Activated CD4-positive, CD25-positive, alpha-beta regulatory T cell treated with anti-CD3 and anti-CD28 coated beads, Interleukin-2, amount 50 U/mL, for 16 hours (primary cell): ENCODE results near the gene ULK3.

Experiments
- DNase-seq: peaks from one replicate; pipeline ENCODE4 v3.0.0-alpha.2; 2020; ENCODE audit warnings: low read depth, low spot score

Gene ULK3

DNA sequence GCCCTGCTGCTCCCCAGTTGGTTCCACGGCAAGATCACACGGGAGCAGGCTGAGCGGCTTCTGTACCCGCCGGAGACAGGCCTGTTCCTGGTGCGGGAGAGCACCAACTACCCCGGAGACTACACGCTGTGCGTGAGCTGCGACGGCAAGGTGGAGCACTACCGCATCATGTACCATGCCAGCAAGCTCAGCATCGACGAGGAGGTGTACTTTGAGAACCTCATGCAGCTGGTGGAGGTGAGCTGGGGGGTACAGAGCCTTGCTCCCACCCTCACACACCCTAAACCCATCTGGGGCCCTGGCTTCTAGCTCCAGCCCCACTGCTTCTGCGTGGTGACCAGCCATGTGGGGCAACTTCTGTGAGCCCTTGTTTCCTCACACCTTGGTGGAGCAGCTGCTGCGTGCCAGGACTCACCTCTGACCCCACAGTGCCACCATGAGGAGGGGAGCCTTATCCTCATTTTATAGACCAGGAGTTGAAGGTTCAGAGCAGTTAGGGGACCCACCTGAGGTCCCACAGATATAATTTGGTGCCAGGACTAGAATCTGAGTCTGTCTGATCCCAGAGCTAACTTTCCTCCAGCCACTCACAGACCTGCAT lies 43.6 kb downstream of the ULK3 start:
- DNase-seq = no peak

DNA sequence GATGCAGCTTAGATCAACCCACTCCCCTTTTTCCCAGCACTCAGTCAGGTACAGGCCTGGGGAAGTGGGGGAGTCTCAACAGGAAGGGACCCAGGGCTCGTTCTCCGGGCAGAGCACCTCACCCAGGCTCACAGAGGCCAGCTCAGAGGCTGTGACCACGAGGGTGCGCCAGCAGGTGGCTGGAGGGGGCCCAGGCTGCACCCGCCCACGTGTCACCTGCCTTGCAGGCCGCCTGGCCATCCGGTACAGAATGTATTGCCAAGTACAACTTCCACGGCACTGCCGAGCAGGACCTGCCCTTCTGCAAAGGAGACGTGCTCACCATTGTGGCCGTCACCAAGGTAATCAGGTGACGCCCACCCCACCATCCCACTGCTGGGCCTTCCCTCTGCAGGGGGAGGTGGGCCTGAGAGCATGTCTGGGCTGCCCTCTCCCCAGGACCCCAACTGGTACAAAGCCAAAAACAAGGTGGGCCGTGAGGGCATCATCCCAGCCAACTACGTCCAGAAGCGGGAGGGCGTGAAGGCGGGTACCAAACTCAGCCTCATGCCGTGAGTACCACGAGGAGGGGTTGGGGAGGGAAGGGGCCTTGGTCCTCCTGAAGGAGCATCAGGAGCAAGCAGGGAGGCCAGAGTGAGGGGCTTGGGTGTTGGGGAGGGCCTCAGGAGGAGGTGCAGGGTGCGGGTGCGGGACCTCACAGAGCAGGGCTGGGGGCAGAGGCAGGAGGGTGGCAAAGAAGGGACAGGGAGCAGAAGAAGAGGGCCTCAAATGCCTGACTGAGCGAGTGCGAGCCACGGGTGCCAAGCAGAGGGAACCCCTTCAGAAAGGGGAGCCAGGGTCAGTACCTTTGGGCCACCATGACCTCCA lies 44.3 kb downstream of the ULK3 start:
- no peak for DNase-seq

DNA sequence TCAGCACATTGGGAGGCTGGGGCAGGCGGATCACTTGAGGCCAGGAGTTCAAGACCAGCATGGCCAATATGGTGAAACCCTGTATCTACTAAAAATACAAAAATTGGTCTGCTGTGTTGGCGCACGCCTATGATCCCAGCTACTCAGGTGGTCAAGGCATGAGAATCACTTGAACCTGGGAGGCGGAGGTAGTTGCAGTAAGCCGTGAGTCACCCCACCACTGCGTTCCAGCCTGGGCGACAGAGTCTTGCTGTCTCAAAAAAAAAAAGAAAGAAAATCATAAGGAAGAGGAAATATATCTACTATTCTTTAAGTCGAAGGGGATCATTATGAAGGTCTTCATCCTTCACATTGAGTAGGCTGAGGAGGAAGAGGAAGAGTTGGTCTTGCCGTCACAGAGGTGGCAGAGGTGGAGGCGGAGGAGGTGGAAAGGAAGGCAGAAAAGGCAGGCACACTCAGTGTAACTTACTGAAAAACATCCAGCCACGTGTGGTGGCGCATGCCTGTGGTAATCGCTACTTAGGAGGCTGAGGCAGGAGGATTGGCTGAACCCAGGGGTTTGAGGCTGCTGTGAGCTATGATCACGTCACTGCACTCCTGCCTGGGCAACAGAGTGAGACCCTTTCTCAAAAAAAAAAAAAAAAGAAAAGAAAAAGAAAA lies 46.9 kb downstream of the ULK3 start:
- DNase-seq = no peak

DNA sequence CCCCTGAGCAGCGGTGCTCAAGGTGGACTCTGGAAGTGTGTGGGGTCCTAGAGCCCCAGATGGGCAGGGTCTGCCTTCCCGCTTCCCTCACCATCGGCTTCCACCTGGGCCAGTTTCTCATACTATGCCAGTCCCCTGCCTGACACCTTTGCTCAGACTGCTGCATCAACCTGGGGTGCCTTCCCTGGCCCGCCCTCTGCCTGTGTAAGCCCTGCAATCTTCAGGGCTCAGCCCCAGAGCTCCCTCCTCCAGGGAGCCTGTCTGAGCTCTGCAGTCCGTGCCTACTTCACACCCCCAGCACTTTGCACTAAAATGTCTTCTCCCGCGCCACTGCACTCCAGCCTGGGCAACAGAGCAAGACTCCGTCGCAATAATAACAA lies 48.0 kb downstream of the ULK3 start:
- DNase-seq = no peak

DNA sequence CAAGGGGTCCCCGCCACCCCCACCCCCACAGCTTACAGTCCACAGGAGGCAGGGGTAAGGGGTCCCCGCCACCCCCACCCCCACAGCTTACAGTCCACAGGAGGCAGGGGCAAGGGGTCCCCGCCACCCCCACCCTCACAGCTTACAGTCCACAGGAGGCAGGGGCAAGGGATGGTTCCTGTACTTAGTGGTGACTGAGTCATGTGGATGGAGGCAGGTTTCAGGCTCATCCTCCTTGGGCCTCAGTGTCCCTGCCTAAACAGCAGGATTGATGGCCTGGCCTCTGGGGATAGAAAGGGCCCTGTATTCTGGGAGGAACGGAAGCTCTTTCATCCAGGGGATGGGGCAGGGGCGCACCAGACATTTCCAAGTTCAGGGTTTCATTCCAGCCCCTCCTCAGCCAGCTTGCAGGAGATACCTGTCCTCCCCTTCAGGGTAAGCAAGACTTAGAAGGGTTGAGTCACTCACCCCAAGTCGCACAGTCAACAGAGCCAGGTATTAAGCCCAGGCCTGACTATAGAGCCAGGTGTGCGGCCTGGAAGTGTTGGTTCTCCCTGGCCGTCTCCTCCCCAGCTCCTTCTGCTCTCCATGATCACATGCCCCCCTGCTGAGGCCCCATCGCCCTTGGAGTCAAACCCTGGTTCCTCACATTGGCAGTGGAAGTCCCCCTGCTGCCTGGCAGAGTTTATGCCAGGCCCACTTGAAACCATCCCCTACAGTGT lies 48.5 kb downstream of the ULK3 start:
- no peak for DNase-seq

DNA sequence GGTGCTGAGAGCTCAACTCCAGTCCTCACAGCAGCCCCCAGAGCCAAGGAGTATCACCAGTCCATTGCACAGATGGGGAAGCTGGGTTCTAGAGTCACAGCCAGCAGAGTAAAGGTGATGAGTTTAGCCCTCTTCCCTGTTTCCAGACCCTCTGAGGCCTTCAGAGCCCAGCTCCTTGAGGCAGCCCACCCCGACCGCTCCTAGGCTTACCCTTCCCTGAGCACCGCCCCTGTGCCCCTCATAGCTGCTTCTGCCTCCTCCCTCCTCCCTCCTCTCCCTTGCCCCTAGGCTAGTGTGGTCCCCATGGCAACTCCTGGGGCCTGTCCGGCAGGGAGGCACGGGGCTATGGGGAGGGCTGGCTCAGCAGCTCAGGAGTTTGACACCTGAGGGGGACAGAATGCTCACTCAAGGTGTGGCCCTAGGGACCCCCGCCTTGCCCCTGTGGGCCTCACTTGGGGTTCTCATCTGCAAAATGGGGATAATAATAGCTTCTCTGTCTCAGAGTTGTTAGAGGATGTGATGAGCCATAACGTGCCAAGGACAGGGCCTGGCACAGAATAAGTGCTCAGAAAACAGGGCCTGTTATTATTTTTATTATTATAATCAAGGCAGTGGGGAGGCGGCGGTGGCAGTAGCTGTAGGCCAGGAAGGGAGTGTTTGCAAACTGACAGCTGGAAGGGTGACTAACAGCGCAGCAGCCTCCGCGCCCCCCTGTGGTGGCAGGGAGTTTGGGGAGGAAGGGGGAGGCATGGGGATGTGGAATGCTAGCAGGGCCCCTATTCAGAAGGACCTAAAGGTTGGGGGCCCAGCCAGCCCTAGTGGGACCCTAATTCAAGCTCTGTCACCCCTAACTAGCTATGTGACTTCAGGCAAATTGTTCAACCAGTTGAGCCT lies 49.6 kb downstream of the ULK3 start:
- no peak for DNase-seq

DNA sequence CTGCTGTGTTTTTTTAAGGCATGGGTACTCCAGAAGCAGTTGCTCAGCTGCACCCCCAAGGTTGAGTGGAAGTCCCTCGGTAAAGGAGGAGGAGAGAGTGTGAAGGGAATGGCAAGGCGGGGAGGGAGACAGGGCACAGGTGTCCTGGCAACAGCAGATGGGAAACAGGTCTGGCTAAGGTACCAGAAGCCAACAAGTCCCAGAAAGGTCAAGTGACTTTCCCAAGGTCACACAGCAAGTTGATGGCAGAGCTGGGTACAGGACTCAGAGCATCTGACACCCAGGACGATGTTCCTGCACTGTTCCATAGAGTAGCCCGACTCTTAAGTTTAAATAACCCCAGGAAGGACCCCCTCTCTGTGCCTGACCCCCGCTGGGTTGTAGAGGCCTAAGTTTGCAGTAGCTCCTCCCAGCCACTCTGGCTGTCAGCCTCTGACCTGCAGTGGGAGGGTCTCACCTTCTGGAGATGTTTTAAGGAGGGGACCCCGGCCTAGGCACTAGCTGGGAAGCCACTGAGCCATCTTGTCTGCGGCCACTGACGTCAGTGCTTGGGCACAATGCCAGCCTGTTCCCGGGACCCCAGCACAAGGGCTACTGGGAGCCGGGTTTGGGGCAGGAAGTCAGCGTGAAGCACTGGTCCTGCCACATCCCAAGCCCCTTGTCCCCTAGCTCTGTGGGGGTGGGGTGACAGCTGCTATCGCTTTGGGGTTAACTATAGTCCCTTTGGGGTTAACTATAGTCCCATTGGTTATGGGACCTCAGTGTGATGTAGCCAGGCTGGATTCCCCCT lies 50.5 kb downstream of the ULK3 start:
- DNase-seq = no peak

DNA sequence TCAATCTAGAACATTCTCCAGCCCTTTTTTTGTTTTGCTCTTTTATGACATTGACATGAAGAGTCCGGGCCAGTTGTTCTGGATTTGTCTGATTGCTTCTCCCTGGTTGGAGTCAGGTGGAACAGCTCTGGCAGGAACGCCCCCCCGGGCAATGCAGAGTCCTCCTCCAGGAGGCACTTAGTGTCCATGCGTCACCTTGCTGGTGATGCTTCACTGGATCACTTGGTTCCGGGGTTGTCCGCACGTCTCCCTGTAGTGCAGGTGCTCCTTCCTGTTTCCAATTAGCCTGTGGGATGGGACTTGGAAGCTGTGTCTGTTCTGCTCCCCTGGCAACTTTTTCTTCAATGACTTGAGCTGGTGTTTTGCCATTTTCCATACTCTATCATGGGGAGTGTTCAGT lies 51.3 kb downstream of the ULK3 start:
- DNase-seq = no peak

DNA sequence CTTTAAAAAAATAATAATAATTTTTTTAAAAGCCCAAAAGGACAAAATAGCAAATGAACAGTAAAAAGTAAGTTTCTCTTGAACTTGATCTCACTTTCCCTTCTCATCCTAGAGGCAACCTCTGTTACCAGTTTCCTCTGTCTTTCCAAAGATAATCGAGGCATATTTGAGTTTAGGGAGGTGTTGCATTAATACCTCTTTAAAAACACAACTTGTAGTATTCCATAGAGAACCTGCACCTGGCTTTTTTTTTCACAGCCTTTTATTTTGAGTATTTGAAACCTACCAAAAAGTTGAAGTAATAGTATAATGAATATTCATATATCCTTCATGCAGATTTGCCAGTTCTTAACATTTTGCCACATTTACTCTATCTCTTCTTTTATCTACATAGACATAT lies 51.9 kb downstream of the ULK3 start:
- no peak for DNase-seq

DNA sequence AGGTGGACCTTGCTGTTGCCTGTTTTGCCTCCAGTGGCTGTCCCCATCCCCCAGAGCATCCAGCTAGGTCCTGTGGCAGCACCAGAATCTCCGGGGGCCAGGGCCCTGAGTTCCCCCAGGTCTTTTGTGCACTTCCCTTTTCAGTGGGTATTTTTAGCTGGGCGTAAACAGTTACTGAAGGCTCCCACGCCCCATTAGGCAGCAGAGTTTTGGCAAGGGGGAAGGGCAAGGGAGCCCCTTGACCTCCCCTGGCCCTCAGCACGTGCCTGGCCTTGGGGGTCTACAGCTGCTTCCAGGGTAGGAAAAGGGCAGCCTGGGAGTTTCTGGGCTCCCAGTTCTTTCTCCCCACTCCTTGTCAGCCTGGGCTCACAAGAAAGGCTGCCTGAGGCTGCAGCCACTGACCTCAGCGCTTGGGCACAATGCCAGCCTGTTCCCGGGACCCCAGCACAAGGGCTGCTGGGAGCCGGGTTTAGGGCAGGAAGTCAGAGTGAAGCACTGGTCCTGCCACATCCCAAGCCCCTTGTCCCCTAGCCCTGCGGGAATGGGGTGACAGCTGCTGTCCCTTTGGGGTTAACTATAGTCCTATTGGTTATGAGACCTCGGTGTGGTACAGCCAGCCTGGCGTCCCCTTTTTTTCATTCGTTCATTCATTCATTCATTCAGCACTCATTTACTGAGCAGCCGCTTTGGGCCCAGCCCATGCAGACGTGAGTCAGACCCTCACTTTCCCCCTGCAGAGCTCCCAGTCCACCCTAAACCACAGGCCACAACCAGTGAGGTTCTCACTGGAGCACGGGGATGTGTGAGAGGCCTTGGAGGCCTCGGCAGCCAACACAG lies 52.7 kb downstream of the ULK3 start:
- DNase-seq = no peak

DNA sequence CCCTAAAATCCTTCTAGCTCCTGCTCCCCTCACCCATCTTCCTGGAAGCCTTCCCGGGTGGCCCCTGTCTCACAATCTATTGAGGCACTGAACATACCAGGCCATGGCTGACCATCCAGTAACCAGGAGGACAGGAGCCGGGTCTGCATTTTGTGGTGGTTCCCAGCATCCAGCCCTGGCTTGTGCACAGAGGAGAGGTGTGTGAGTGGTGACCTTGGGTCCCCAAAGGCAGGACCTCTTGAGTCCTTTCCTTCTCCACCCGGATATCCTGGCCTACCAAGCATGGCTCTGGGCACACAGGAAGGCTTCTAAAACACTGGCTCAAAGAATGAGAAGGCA lies 53.2 kb downstream of the ULK3 start:
- no peak for DNase-seq

DNA sequence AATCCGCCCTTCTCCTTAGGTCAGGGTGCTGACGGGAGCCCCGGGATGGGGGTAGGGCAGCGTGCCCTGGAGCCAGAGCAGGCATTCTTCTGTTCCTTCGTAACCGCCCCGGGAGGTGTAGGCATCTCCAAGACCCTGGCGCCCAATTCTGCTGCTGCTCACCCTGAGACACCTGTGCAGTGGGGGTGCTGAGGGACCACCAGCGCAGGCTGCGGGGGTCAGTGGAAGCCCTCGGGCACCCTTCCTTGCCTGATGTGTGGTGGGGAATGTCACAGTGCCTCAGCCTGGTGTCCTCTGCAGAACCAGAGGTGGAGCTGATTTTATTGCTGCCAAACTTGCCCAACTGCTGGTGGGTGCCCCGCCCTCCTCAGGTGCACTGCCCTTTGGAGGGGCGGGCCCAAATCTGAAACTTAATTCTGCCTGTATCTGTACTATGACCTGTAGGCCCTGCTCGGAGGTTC lies 53.8 kb downstream of the ULK3 start:
- no peak for DNase-seq

DNA sequence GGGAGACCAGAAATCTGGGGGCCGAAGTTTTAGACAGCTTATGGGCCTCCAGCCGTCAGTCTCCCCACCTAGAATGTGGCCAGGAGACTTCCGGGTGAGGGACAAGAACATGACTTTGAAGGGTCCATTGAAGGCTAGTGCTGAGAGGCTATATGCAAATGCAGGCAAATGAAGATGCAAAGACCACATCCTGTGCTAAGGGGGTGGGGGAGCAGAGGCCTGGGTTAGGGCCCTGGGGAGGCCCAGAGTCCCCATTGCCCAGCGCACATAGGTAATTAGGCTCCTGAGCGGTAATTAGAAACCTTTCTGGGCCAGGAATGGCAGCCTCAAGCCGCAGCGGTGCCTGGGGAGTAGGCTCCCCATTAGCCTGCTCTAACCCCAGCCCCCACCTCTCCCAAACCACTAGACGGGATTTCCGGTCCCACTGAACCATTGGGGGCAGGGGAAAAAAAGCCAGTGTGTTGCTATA lies 54.2 kb downstream of the ULK3 start:
- DNase-seq = no peak

DNA sequence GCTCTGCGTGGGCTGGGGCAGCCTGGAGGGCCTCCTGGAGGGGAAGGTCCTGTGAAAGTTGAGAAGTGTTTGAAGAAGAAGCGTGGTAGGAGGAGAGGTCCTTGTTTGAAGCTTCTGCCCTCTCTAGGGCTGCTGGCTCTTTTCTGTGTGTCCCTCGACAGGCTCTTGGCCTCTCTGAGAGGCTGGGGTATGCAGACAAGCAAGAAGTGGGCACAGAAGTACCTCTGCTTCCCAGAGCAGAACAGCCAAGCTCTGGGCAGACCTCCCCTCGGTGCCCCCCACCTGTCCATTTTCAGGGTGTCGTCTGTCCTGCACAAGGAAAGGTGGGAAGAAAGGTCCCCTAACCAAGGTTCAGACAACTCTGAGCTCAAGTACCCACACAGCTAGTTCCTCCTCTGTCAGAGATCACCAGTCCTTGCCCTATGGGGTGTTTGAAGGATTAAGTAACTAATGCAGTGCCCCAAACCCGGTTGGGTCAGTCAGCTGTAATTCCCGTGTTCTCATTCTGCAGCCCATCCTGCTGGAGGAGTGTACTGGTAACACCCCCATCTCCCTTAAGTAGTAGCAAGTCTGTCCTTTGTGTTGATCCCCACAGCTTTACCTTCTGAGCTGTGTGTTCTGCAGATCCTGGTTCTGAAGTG lies 54.8 kb downstream of the ULK3 start:
- no peak for DNase-seq

DNA sequence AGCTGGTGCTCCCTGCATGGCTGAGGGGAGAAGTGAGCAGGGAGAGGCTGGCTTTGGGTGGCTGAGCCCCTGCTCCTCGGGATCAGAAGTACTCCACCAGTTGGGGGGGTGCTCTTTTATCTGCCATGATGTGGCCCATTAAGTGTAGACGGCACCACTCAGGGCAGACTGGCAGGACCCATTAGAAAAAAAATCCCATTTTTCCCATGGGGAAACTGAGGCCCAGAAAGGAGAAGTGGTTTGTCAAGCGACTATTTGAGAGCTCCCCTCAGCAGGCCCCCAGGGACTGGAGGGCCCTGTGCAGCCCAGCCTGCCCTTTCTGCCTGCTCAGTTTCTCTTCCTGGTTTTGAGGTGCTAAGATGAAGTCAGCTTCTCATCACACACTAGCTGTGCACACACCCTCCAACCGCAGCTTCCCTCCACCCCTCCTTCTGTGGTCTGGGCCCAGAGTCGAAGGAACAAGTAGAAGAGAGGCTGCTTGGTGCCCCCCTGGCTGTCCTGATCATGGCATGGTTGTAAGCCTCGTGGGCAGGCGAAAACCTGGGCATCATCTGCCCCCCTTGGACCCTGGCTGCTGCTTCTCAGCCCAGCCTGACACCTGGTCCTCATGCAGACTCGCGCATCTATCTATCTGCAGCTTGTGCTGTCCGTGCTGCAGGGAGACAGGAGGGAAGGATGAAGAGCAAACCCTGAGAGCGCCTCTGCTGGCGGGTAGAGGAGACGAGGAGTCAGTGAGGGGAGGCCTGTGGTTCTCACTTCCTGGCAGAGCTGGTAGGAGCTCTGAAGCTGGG lies 55.5 kb downstream of the ULK3 start:
- DNase-seq = peak; percentile 81

DNA sequence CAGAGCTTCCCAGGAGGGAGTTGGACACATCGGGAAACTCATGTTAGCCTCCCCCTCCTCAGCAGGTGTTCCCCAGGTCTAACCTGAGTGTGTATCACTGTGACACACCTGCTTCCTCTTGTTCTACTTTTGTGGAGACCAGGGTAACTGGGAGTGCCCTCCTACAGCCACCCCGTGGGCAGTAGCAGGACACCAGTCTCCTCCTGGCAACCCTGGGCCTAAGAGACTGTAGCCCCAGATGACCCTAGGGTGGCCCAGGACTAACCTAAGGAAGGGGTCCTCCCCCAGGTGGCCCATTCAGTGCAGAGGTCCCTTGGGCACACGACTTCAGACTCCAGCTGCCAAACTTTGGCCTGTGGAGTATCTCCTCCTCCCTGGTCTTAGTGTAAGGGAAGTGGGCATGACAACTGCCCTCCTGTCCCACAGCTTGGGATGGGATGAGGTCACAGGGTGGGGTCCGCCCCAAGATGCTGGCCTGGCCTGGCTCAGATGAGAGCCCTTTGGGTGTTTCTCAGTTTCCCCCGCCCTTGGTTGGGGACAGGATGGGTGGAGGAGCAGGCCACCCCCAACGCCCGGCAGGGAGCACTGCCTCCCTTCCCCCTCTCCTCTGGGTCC lies 56.3 kb downstream of the ULK3 start:
- DNase-seq = no peak
